Germinal center (tissue), 1 donor: ENCODE data around the gene PNMA8A.
"Not testable (repeated sequence)": the region's sequence is repeated elsewhere in the genome, so short reads cannot be mapped to it uniquely, and the experiment has no call there.

Source experiments
- DNase-seq: peaks from one replicate; pipeline ENCODE4 v3.0.0; 2012; ENCODE audit warnings: mixed read lengths, low spot score

Gene PNMA8A

GRCh38 chr19:46466536-46467196 lies 4.7 kb downstream of the PNMA8A start:
- no peak for DNase-seq

GRCh38 chr19:46463516-46463915 lies 7.8 kb downstream of the PNMA8A start:
- no peak for DNase-seq

- no peak for DNase-seq
Observed at GRCh38 chr19:46461537-46461936, 9.8 kb downstream of the PNMA8A start.

DNA sequence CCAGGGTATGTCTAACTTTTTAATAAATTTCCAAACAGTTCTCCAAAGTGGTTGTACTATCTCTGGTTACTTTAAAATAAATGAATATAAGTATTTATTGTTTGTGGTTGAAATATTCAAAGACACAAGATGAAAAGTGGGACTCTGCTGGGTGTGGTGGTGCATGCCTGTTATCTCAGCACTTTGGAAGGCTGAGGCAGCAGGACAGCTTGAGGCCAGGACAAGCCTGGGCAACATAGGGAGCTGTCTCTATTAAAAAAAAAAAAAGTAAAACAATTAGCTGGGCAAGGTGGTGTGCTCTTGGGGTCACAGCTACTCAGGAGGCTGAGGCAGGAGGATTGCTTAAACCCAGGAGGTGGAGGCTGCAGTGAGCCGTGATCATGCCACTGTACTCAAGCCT lies 10.4 kb downstream of the PNMA8A start:
- DNase-seq, result no peak

DNA sequence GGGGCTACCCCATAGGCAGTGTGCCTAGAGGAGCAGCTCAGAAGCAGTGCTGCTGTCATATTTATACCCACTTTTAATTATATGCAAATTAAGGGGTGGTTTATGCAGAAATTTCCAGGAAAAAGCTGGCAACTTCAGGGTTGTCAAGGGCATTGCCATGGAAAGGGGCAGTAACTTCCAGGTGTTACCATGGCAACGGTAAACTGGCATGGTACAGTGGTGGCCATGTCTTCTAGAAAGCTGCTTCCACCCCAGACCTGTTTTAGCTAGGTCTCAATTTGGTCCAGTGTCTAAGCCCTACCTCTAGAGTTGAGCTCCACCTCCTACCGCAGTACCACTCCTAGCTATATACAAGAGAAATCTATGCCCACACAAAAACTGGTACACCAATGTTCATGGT lies 11.3 kb downstream of the PNMA8A start:
- DNase-seq, result no peak

DNA sequence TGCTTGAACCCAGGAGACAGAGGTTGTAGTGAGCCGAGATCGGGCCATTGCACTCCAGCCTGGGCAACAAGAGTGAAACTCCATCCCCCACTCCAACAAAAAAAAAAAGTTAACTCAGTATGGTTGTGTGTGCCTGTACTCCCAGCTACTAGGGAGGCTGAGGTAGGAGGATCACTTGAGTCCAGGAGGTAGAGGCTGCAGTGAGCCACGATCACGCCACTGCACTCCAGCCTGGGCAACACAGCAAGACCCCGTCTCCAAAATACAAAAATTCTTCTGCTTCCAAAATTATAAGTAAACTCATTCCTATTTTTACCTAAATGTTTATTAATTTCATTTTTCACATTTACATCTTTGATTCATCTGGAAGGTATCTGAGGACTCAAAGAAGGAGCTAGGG lies 14.4 kb downstream of the PNMA8A start:
- no peak for DNase-seq

- DNase-seq, result no peak
Observed at GRCh38 chr19:46454244-46454643, 17.1 kb downstream of the PNMA8A start.

GRCh38 chr19:46453661-46454060 lies 17.7 kb downstream of the PNMA8A start:
- no peak for DNase-seq

- DNase-seq, result no peak
Observed at GRCh38 chr19:46452186-46452585, 19.2 kb downstream of the PNMA8A start.

GRCh38 chr19:46451352-46451751 lies 20.0 kb downstream of the PNMA8A start:
- no peak for DNase-seq

- no peak for DNase-seq
Observed at GRCh38 chr19:46450737-46451136, 20.6 kb downstream of the PNMA8A start.

- no peak for DNase-seq
Observed at GRCh38 chr19:46449228-46449627, 22.1 kb downstream of the PNMA8A start.

DNA sequence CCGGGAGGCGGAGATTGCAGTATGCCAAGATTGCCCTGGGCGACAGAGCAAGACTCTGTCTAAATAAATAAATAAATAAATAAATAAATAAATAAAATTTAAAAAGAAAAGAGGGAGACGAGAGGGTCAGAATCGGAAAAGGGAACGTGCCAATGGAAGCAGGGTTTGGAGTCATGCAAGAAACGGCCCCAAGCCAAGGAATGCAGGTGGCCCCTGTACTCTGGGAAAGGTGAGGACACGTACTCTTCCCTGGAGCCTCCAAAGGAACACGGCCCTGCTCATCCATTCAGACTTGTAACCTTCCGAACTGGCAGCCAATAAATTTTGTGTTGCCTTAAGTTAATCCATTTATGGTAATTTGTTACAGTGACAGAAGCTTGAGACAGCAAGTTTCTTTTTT lies 22.8 kb downstream of the PNMA8A start:
- no peak for DNase-seq

DNA sequence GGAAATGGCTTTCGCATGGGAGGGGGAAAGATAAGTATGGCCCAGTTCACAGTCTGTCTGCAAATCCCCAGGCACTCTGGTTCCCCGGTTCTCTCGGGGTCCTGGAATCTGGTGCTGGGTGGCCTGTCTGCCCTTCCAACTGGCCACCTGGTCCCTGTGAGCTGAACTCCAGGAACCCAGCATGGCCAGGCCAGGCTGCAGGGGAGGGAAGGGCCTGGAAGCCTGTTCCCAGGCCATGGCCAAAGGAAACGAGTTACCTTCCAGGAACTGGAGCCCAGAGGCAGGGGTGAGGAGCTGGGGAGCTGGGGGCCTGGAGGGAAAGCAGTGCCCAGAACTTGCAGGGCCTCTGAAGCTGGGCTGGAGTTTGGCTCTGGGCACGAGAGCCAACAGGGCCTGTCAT lies 23.5 kb downstream of the PNMA8A start:
- DNase-seq, result no peak

DNA sequence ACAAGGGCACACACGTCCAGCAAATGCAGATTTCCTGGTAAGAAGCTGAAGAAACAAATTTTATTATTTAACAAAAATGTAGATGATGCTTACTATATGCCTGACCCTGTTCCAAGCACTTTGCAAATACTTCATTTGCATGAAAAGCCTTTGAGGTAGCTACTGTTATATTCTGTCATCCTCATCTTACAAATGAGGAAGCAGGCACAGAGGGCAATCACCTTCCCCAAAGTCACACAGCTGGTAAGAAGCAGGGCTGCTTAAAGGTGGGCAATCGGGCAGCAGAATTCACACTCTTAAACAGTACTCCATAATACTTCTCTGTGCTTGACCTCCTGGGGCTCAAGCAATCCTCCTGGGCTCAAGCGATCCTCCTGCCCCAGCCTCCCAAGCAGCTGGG lies 24.4 kb downstream of the PNMA8A start:
- peak; percentile 44 for DNase-seq

- no peak for DNase-seq
Observed at GRCh38 chr19:46446021-46446420, 25.3 kb downstream of the PNMA8A start.

- DNase-seq, result no peak
Observed at GRCh38 chr19:46442808-46443450, 28.4 kb downstream of the PNMA8A start.

DNA sequence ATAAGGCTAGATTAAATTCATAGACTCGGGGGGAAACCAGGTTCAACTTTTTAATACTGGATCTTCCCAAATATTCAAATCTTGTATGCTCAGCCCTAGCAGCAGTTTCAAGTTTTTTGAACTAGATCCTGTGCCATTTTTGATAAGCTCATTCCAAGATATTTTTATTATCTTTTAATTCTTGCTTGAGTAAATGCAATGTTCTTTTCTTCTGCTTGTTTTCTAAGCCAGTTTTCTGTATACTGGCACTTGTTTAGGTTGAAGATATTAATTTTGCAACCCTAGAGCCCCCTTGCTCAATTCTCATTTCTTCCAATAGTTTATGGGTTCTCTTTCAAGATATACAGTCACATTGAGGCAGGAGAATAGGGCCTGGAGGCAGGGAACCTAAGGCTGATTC lies 29.5 kb downstream of the PNMA8A start:
- no peak for DNase-seq

GRCh38 chr19:46435689-46436088 lies 35.7 kb downstream of the PNMA8A start:
- DNase-seq, result not testable (repeated sequence)

- no peak for DNase-seq
Observed at GRCh38 chr19:46435009-46435408, 36.4 kb downstream of the PNMA8A start.

GRCh38 chr19:46433470-46433869 lies 37.9 kb downstream of the PNMA8A start:
- not testable (repeated sequence) for DNase-seq

DNA sequence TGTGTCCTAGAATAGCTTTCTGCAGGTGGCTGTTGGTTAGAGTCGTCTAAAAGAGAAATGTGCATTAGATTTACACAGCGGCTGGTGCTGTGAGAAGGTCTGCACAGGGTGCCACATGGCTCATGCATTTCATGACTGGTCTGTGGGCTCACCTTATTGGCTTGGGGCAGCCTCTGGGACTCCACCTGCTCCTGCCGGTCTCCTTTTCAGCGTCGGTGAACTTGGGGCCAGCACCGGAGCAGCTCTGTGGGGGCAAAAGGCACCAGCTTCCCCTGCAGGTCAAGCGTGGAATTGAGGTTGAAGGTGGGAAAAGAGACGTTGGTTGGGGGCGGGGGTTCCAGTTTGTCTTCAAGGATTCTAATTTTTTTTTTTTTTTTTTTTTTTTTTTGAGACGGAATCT lies 39.5 kb downstream of the PNMA8A start:
- no peak for DNase-seq

DNA sequence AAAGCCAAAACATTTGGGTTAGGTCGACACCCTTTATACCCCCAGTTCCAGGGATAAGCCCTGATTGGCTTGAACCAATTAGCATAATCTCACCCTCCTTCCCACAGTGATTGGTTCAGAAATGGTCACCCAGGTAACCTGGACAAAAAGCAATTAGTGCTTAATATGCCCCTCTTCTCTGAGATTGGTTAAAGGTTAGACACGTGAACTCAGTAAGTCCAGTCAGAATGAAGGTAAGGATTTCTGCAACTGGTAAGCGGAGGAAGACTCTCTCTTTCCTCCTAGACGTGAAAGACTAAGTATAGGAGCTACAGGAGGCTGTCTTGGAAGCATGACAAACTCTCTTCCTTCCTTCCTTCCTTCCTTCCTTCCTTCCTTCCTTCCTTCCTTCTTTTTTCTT lies 41.4 kb downstream of the PNMA8A start:
- no peak for DNase-seq
